HG03469 (cell line): ENCODE measurements around the gene LPIN1.

Source experiments
- ATAC-seq: cut with Tn5 transposase; IDR thresholded peaks from one replicate; pipeline ENCODE4 v1.9.1; 2021; ENCODE audit warnings: mild to moderate bottlenecking, moderate library complexity, moderate number of reproducible peaks; ENCODE audit not compliant: unreplicated experiment

The LPIN1 gene, protein sequence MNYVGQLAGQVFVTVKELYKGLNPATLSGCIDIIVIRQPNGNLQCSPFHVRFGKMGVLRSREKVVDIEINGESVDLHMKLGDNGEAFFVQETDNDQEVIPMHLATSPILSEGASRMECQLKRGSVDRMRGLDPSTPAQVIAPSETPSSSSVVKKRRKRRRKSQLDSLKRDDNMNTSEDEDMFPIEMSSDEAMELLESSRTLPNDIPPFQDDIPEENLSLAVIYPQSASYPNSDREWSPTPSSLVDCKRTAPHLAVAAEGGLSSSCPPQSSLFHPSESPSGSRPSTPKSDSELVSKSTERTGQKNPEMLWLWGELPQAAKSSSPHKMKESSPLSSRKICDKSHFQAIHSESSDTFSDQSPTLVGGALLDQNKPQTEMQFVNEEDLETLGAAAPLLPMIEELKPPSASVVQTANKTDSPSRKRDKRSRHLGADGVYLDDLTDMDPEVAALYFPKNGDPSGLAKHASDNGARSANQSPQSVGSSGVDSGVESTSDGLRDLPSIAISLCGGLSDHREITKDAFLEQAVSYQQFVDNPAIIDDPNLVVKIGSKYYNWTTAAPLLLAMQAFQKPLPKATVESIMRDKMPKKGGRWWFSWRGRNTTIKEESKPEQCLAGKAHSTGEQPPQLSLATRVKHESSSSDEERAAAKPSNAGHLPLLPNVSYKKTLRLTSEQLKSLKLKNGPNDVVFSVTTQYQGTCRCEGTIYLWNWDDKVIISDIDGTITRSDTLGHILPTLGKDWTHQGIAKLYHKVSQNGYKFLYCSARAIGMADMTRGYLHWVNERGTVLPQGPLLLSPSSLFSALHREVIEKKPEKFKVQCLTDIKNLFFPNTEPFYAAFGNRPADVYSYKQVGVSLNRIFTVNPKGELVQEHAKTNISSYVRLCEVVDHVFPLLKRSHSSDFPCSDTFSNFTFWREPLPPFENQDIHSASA

DNA sequence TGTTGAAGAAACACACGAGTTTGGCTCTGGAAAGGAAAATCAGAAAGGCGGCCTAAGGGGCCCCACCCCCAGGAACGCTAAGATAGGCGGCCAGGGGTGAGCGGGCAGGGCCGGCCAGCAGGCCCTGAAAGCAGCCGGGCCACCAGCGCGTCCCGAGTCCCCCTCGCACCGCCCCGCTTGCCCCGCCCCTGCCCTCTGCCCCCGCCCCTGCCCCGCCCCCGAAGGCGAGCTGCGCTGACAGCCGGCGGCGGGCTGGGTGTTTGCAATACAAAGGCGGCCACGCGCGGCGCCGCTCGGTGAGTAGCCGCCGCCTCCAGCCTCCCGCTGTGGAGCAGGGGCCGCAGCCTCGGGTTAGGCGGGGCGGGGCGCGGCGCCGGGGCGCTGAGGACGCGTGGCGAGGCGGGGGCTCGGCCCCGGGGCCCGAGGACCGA, at the start of gene LPIN1:
Gene LPIN1 (plus strand): TSS at position 257 of the 431 bp plus-strand sequence. CDS start 18,910 bp downstream, outside the sequence.
- peak; percentile 28 for ATAC-seq

DNA sequence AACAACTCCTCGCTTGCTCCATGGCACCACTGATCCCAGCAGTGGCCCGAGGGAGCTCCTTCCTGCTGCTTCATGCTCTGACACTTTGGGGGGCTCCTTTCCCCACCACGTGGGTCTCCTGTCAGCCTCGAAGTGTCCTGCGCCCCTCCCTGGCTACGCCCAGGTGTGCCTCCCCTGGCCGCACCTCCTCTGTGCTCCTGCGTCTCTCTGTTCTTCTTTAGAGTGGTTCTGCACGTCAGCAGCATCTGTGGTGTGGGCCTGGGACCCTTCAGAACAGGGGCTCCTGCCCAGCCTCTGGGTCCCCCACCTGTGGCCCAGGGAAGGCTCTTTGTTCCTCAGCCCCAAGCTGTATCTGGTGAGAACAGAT, 49.7 kb upstream of the LPIN1 start:
- ATAC-seq = no peak

DNA sequence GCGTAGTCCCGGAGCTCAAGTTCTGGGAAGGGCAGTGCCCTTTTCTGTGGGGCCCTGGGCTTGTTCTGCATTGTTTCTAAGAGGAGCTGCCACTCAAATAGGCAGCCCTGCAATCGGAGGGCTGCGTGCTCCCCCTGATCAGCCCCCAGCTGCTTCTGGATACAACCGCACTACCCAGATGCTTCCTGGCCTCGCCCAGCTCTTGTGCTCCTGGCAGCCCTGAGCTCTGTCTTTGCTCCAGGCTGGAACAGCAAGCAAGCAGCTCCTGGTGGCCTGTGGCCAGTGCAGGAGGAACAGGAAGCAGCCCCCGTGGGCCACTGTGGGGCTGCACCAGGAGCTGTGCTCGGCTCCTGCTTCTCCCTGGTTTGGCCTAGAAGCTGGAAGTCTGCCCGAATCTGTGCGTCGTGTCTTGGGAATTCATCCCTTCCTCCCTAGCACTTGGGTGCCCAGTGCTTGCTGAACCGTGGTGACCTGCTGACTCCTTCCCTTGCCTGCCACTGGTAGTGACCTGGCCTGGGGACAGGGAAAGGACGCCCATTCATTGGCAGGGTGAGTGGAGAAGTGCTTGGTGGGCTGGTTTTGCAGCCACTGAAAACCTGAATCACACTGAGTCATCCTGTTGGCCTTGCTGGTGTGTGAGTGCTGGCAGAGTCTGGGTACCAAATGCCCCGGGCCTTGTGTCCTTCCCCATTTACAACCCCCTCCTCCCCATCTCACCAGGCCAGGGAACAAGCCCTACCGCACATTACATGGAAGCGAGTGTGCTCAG, 49.1 kb upstream of the LPIN1 start:
- ATAC-seq = no peak

DNA sequence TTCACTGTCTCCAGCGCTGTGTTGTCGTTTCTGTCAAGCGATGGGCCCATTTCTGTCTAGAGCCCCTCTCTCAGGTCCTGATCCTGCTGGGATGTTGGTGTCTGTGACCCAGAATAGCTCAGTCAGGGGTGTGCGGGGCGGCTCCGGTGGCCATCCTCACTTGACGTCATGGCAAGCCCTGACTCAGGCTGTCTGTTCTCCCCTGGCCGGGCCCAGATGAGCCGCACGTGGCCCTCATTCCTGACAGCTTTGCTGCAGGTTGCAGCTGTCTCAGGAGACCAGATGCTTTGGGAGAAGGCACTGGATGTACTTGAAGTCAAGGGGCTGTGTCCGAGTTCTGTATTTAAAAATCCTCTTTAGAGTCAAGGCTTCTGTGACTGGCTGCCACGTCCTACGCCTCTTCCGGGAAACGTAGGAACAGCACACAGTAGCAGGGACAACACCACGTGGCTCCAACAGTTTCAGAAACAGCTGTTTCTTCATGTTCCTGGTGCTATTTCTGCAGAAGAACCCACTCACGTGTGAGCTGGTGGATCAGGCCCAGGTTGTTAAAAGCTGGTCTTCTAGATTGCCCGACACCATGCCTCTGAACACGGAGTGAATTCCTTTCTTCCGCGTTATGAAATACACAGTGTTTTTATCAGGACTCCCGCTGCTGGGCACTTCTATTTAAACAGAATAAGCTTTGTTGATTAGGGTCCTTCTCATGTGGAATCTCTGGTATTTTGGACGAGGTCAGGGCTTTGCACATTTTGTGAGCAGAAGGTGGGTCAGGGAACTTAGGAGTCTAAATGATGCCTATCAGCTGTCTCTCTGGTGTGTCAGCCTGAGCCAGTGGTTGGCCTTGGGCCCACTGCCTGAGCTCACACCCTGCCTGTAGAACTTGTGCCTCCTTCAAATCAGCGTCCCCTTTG, 48.2 kb upstream of the LPIN1 start:
- ATAC-seq = no peak

DNA sequence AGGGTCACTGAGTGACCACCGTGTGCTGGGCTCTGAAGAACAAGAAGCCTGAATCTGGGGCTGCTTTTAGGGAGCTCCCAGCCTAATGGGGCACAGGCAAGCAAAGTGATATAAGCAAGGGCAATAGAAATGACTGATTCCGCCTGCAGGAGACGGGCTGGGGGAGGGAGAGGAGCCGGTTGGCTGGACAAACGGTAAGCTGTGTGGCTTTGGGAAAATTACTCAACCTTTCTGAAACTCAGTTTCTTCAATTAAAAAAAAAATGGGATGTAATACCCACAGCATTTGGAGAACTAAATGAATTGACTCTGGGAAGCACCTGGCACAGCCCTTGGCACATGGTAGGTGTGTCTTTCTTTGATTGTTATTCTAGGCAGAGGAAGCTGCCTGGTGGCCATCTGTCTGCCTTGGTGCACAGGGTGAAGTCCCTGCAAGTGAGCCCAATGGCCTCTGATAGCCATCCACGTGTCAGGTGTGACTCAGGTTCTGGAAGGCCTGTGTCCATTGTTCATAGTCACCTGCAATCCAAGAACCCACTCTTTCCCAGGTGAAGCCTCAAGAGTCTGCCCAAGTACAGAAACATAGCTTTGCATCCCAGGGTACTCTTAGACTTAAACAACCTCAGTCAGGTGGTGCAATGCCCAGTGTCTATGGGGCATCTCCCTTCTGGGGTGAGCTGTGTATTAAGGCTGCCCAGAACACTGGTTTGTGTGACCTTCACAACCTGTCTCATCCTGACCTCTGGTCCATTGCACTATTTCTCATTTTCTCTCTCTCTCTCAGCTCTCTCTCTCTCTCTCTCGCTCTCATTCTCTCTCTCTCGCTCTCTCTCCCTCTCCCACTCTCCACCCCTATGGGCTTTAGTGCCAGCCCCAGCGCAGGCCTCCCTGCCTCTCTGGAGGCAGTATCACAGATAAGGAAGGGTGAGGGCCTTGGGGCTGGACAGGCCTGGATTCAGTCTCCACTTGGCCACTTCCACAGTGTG, 46.5 kb upstream of the LPIN1 start:
- no peak for ATAC-seq

DNA sequence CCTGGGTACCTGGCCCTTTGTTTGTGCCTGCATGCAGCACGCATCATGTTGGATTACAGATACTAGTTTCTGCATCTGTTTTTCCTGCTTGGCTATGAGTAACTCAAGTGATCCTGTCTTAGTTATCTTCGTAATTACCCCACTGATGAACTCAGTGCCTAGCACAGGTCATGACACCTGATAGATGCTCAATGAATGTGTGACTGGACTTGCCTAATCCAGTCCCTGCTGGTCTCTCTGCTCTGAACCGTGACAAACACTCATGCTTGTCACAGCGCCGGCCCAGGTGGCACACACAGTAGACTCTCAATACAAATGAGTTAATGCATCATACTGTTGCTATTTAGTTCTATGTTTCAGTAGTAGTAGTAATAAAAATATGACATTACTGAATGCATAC, 45.2 kb upstream of the LPIN1 start:
- no peak for ATAC-seq

DNA sequence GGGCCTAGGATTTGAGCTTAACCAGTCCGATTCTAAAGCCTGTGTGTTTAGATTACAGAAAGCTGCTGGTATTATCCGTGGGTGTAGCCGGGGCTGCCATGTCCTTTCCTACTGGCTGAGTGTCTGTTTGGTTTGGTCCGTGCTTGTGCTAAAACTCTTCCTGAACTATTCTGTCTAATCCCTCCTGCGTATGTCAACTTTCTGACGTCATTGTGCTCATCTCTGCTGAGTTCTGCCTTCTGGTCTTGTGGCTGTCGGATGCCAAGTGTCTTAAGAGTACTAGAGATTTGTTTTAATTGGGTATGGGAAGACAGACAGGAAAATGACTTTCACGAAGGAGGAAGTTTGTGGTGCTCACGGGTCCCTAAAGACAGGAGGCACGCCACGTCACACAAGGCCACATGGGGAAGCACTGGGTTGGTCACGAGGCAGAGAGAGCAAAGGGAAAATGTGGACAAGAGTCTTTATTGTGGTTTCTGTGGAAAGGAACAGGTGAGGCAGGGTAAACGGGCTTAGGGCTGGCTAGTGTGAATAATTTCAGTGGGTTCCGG, 44.6 kb upstream of the LPIN1 start:
- ATAC-seq = no peak

DNA sequence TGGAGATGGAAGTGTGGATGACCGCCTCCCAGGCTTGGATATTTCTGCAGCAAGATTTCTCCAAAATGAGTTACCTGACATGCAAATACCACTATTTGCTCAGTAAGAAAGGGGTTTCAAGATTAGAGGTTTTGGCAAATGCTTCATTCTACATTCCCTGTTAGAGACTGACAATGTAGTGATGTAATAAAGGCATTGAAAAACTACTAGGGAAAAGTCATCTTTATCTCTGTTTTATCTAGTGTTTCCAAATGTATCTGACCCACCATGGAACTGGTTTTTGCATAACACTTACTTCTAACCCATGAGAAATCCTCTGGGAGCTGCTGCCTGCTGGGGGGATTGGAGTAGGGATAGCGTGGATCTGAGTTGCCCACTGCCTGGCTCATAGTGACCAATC, 43.5 kb upstream of the LPIN1 start:
- no peak for ATAC-seq

DNA sequence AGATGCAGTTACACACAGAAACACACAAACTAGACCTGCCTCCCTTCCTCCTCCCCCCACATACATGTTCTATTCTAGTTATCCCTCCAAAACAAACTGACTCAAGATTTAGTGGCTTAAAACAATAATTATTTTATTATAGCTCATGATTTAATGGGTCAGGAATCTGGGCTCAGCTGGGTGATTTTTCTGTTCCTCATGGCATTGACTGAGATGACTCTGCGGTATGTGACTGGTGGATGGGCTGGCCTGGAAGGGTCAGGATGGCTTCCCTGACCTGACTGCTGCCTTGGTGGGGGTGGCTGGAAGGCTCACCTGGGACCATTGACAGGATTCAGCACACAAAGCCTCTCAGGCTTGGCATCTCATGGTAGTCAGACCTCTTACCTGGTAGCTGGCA, 42.7 kb upstream of the LPIN1 start:
- ATAC-seq = no peak

DNA sequence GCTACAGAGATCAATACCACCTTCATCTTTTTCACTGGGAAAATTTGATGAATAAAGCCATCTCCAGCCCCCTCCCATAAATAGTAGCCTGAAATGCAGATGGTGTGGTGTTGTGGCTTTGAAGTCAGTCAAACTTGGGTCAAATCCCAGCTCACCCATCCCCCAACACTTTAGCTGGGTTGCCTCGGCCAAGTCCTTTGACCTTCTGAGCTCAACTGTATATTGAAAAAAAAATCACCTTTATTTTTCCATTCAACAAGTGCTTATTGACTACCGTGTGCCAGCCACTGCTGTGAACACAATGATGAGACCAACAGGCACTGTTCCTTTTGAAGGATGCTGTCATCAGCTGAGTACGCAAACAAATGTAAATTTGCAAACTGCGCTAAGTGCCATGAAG, 41.4 kb upstream of the LPIN1 start:
- ATAC-seq = no peak

DNA sequence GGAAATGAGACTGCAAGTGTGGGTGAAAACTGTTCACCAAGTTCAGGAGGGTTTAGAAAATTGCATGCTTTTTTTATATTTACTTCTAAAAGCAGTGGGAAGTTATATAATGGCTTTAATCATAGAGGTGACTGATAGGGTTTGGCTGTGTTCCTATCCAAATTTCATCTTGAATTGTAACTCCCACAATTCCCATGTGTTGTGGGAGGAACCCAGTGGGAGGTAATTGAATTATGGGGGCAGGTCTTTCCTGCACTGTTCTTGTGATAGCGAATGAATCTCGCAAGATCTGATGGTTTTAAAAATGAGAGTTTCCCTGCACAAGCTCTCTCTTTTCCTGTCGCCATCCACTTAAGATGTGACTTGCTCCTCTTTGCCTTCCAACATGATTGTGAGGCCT, 40.7 kb upstream of the LPIN1 start:
- ATAC-seq = no peak

DNA sequence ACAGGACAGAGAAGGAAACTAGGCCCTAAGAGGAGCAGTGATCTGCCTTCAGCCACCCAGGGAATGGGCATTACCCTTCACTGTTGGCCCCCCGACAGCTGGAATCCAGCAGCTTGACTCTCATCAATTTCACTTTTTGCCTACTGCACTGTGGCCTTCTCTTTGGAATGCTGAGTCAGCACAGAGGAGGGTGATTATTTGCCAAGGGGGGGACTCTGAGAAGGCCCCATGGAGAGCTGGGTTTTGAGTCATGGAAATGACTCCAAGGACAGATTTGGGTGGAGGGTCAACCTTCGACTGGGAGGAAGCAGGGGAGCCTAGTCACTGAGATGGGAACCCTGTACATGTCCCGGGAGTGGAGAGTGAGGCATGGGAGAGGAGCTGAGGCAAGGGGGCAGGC, 38.3 kb upstream of the LPIN1 start:
- ATAC-seq = no peak

DNA sequence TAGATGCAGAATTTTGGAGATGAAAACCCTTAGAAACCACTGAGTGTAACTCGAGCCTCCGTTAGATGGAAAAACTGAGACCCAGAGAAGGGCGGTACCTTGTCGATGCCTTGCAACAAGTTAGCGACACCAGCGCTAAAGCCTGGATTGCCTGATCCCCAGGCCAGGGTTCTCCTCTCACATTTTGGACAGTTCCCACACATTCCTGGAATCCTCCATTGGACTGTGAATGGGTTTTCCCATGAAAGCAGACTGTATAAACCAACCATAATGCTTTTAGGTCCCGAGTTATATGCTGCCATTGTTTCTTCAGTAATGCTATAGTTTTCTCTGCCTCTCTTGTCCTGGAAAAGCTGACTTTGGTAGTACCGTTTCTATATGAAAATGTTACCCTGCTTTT, 37.1 kb upstream of the LPIN1 start:
- no peak for ATAC-seq

DNA sequence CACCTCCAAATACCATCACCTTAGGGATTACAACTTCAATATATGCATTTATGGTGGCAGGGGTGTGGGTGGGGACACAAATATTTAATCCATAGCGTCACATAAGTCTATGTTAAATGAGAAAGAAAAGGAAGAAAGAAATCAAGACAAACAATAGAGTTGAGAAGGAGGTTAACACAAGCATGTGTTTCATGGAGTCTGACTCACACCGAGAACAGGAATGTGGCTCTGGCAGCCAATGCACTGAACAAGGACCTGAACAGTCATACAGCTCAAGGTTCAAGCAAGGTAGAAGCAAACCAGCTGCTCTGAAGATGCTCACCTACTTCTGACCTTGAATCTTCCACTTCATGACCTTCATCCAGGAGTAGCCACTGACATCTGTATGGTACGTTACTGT, 36.2 kb upstream of the LPIN1 start:
- ATAC-seq = no peak

DNA sequence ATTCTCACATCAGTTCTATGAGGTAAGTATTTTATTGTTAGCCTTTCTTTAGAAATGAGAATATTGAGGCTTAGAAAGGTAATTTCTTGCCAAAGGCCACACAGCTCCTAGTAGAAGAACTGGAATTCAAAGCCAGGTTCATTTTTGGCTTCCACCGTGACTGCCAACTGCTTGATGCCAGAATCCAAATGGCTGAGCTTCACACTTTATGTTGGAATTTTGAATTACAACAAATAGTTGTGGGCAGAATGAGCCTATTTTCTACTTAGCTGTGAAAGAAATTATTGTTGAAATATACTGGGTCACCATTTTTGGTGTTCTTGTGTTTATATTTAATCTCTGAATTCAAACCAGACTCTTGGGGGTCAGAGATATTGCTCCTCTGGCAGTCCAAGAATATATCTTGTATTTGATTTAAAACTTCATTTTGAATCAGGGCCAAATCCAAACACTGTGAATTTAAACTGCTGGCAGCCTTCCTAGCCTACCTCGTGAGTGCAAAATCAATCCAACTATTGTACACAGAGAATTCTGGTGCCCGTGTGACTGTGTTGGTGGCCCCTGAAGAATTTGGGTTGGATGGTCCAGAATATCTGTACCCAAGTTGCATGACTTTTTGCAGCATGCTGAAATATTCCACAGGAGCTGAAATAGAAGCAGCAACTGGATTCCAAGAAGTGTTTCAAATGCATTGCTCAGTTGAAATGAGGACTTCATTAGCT, 35.6 kb upstream of the LPIN1 start:
- ATAC-seq = no peak

DNA sequence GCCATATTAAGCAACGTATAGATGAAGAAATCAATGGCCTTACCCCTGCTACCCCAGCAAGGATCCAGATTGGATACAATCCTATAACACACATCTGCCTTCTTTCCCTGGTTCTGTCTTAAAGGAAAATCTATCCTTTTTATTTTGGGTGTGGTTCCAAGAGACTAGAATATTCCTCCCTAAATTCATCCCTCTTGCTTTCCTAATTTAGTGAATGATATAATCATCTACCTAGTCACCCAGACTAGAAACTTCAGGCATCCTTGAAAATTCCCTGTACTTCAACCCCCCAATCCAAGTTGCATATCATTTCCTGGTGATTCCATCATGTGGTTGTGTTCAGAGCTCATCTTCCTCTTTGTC, 35.1 kb upstream of the LPIN1 start:
- no peak for ATAC-seq

DNA sequence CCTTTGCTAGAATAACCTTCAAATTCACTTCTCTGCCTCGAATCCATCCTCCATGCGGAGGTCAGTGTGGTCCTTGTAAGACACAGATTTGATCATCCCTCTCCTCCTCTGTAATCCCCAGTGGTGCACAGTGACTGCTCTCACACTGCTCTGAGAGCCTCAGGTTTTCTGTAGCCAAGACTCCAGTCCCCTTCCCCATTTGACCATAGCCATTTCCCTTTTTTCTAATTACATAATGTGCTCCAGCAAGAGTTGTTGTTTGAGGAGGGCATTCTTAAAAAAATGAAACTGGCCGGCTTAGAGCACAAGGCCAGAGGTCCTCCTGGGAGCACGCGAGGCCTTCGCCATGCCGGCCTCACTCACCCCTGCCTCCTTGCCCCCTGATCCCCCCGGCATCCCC, 34.7 kb upstream of the LPIN1 start:
- ATAC-seq = no peak

DNA sequence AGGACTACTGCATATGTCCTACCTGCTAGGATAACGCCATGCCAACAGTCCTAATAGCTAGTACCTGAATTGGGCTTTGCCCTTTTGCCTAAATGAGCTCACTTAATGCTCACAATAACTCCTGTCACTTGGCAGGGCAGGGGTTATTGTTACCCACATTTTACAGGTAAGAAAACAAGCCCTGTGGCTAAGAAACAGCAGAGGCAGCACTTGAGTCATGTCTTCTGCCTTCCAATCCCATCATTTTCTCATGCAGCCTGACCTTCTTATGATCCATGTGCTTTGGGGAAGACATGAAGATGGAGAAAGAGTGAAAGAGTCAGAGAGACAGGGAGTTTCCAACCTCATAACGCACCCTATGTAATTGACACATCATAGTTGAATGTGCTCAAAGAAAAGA, 33.6 kb upstream of the LPIN1 start:
- ATAC-seq = no peak
